Measurements from ENCODE around the gene BAX. TPM values are rescaled to one million over a fixed set of nuclear protein-coding genes. Genes with fewer than 3 reads are reported as not detected.
"Not testable (repeated sequence)": the region's sequence is repeated elsewhere in the genome, so short reads cannot be mapped to it uniquely, and the experiment has no call there.

Gene BAX
- total RNA-seq = 12.5 TPM

DNA sequence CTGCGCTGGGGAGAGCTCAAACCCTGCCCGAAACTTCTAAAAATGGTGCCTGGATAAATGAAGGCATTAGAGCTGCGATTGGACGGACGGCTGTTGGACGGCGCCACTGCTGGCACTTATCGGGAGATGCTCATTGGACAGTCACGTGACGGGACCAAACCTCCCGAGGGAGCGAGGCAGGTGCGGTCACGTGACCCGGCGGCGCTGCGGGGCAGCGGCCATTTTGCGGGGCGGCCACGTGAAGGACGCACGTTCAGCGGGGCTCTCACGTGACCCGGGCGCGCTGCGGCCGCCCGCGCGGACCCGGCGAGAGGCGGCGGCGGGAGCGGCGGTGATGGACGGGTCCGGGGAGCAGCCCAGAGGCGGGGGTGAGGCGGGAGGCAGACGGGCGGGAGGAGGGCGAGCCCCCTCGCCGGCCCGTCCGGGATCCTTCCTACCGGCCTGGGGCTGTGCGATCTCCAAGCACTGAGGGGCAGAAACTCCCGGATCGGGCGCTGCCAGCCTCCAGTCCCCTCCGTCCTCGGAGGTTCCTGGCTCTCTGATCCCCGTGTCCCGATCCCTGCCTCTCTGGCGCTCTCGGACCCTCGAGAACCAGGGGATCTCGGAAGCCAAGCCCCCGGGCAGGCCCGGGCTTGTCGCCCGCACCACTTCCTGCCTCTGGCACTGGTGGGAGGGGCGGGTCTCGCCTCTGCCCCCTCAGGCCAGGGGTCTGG, at the start of gene BAX:
TSS of gene BAX (plus strand) at position 281 of the 713 bp plus-strand sequence. CDS start at position 335, 54 bp downstream.
- DNase-seq = peak; percentile 91

GRCh38 chr19:48905664-48906063, 49.0 kb upstream of the BAX start:
- no peak for DNase-seq

DNA sequence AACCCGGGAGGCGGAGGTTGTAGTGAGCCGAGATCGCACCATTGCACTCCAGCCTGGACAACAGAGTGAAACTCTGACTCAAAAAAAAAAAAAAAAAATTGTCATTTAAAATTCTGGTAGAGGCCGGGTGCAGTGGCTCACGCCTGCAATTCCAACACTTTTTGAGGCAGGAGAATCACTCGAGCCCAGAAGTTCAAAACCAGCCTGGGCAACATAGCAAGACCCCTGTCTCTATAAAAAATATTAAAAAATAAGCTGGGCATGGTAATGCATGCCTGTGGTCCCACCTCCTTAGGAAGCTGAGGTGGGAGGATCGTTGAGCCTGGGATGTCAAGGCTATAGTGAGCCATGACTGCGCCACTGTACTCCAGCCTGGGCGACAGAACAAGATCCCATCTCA, 48.4 kb upstream of the BAX start:
- DNase-seq = no peak

GRCh38 chr19:48907671-48908070, 47.0 kb upstream of the BAX start:
- DNase-seq = no peak

DNA sequence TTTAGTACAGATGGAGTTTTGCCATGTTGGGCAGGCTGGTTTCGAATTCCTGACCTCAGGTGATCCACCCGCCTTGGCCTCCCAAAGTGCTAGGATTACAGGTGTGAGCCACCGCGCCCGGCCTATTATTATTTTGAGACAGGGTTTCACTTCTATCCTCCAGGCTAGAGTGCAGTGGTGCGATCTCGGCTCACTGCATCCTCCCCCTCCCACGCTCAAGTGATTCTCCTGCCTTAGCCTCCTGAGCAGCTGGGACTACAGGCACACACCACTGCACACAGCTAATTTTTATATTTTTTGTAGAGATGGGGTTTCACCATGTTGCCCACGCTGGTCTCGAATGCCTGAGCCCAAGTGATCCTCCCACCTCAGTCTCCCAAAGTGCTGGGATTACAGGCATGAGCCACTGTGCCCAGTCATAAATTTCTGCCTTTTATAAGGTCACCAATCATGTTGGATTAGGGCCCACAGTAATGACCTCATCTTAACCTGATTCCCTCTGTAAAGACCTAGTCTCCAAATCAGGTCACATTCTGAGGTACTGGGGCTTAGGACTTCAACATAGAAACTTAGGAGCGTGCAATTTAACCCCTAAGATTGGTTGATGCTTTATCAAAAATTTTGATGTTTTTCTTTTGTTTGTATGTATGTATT, 45.1 kb upstream of the BAX start:
- DNase-seq = not testable (repeated sequence)

DNA sequence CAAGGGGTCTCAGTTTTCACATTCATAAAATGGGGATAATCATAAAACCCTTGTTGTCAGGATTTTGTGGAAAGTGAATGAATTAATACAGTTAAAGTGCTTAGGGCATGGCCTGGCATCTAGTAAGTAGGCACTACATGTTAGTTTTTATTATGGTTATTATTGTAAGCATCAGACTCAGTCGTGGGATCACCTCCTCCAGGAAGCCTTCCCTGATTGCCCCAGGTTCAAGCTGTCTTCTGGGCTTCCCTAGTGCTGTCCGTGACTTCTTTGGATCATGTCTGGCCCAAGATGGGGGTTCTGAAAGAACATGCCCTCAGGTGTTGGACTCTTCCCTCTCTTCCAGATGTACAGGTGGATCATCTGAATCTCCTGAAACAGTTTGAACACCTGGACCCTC, 43.9 kb upstream of the BAX start:
- DNase-seq = no peak

DNA sequence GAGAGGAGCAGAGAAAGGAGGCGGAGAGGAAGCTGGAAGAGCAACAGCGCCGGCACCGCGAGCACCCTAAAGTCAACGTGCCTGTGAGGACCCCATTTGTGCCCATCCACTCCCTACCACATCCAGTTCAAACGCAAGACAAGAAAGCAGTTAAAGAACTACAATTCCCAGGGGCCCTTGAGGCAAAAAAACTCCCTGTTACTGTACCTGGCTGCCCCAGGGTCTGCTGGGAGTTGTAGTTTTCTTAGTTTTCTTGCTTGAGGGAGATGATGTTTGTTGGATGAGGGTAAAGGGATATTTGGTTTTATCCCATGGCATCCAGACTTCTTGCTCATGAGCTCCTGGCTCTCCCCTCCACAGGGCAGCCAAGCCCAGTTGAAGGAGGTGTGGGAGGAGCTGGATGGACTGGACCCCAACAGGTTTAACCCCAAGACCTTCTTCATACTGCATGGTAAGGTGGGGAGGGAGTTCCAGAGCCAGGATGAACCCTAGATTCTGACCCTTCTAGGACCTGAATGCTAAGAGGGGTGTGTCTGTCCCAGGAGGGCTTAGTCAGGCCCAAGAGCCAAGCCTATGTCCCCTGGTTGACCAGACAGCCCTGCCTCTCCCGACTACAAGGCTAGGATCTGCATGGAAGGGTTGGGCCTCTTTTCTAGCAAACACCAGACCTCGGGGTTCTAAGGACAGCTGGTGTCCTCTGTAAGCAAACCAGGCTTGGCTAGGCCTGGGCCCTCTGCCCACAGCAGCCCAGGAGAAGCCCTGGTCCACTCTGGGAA, 41.4 kb upstream of the BAX start:
- no peak for DNase-seq

DNA sequence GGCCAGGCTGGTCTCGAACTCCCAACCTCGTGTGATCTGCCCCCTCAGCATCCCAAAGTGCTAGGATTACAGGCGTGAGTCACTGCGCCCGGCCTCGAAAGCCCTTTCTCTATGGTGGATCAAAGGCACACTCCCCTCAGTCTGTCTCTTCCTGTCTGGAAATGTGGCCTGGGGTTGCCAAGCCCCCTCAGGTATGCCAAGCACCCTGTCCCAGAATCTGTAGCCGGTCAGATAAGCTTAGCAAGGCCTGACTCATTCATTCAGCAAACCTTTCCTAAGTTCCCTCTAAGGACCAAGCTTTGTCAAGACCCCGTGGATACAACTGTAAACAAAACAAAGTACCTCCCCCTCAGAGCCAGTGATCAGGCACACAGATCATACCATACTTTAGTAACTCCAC, 40.5 kb upstream of the BAX start:
- DNase-seq = no peak

GRCh38 chr19:48915757-48916156, 38.9 kb upstream of the BAX start:
- no peak for DNase-seq

GRCh38 chr19:48918071-48918470, 36.6 kb upstream of the BAX start:
- DNase-seq = no peak

DNA sequence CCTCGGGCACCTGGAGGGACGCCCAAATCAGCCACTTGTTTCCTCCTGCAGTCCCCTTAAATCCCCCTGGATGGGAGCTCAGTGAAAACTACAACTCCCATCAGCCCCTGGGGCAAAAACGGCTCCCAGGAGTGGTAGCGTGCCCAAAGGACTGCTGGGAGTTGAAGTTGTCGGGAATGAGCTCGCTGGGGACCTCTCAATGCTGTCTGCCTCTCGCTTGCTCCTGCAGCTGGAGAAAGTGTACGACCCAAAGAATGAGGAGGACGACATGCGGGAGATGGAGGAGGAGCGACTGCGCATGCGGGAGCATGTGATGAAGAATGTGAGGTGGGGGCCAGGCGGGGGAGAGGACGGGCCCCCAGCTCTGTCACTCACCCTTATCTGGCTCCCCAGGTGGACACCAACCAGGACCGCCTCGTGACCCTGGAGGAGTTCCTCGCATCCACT, 35.9 kb upstream of the BAX start:
- no peak for DNase-seq

DNA sequence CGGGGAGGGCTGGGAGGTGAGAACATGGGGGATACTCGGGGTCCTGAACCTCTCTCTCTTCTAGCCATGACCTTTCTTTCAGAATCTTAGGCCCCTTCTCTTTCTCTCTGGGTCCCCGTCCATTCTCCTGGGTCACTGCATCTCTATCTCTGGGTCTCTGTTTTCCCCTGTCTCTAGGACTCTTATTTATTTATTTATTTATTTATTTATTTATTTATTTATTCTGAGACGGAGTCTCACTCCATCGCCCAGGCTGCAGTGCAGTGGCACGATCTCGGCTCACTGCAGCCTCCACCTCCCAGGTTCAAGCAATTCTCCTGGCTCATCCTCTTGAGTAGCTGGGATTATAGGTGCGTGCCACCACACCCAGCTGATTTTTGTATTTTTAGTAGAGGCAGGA, 35.4 kb upstream of the BAX start:
- not testable (repeated sequence) for DNase-seq

GRCh38 chr19:48920949-48921348, 33.7 kb upstream of the BAX start:
- DNase-seq = no peak

- no peak for DNase-seq
Measured at GRCh38 chr19:48921721-48922500, 32.8 kb upstream of the BAX start.

DNA sequence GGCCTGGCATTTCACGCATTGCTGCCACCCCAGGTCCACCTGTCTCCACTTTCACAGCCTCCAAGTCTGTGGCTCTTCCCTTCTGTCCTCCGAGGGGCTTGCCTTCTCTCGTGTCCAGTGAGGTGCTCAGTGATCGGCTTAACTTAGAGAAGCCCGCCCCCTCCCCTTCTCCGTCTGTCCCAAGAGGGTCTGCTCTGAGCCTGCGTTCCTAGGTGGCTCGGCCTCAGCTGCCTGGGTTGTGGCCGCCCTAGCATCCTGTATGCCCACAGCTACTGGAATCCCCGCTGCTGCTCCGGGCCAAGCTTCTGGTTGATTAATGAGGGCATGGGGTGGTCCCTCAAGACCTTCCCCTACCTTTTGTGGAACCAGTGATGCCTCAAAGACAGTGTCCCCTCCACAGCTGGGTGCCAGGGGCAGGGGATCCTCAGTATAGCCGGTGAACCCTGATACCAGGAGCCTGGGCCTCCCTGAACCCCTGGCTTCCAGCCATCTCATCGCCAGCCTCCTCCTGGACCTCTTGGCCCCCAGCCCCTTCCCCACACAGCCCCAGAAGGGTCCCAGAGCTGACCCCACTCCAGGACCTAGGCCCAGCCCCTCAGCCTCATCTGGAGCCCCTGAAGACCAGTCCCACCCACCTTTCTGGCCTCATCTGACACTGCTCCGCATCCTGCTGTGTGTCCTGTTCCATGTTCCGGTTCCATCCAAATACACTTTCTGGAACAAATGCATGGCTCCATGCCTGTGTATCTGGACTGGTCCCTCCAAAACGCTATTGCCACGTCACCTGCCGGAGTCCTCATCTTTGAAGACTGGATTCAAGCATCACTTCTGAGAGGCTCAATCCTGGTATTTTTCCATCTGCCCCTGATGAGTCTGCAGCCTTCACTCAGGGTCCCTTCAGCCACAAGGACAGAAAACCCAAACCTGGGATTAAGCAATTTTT, 31.9 kb upstream of the BAX start:
- no peak for DNase-seq

GRCh38 chr19:48925240-48925843, 29.3 kb upstream of the BAX start:
- no peak for DNase-seq

DNA sequence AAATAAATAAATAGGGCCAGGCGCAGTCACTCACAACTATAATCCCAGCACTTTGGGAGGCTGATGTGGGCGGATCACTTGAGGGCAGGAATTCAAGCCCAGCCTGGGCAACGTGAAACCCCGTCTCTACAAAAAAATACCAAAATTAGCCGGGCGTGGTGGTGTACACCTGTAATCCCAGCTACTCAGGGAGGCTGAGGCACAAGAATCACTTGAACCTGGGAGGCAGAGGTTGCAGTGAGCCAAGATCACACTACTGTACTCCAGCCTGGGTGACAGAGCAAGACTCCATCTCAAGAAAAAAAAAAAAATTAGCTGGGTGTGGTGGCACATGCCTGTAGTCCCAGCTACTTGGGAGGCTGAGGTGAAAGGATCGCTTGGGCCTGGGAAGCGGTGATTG, 28.8 kb upstream of the BAX start:
- not testable (repeated sequence) for DNase-seq

- DNase-seq = peak; percentile 57
Measured at GRCh38 chr19:48926909-48927308, 27.8 kb upstream of the BAX start.

DNA sequence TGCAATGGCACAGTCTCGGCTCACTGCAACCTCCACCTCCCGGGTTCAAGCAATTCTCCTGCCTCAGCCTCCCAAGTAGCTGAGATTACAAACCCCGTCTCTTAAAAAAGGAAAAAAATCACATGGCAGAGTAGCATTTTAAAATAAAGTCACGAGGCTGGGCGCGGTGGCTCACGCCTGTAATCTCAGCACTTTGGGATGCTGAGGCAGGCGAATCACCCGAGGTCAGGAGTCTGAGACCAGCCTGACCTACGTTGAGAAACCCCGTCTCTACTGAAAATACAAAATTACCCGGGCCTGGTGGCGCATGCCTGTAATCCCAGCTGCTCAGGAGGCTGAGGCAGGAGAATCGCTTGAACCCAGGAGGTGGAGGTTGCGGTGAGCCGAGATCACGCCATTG, 27.0 kb upstream of the BAX start:
- DNase-seq = not testable (repeated sequence)

DNA sequence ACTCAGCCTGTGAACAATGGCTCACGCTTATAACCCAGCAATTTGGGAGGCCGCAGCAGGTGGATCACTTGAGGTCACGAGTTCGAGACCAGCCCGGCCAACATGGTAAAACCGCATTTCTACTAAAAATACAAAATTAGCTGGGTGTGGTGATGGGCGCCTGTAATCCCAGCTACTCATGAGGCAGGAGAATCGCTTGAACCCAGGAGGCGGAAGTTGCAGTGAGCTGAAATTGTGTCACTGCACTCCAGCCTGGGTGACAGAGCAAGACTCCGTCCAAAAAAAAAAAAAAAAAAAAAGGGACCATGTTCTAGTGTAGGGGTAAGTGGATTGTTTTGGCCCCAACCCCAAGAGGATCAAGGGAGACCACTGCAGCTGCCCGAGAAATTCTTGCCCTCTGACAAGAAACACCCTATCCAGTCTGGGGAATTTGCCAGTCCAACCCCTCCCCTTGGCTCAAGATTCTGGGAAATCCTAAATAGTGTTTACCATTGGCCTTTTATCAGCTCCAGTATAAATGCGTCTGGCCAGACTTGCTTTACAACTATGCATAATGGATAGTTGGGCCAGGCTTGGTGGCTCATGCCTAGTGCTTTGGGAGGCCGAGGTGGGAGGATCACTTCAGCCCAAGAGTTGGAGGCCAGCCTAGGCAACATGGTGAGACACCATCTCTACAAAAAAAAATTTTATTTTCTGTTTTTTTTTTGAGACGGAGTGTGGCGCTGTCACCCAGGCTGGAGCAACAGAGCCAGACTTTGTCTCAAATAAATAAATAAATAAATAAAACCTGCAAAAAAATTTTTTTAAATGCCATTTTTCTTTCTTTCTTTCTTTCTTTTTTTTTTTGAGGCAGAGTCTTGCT, 26.3 kb upstream of the BAX start:
- DNase-seq = no peak

Data from occipital lobe (tissue), 2 donors.